ENCODE measurements around the gene ABCA7. TPM values are rescaled to one million over a fixed set of nuclear protein-coding genes. Genes with fewer than 3 reads are reported as not detected.

Gene ABCA7
- total RNA-seq, 1 donor from 2014 or later: 4.8 TPM

- DNase-seq: no peak
Measured at GRCh38 chr19:1002600-1002999, 37.3 kb upstream of the ABCA7 start.

DNA sequence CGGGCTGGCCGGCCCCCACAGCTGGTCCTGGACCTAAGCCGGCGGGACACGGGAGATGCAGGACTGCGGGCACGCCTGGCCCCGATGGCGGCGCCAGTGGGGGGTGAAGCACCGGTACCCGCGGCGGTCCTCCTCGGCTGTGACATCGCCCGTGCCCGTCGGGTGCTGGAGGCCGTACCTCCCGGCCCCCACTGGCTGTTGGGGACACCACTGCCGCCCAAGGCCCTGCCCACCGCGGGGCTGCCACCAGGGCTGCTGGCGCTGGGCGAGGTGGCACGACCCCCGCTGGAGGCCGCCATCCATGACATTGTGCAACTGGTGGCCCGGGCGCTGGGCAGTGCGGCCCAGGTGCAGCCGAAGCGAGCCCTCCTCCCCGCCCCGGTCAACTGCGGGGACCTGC lies 36.6 kb upstream of the ABCA7 start:
- DNase-seq: no peak

DNA sequence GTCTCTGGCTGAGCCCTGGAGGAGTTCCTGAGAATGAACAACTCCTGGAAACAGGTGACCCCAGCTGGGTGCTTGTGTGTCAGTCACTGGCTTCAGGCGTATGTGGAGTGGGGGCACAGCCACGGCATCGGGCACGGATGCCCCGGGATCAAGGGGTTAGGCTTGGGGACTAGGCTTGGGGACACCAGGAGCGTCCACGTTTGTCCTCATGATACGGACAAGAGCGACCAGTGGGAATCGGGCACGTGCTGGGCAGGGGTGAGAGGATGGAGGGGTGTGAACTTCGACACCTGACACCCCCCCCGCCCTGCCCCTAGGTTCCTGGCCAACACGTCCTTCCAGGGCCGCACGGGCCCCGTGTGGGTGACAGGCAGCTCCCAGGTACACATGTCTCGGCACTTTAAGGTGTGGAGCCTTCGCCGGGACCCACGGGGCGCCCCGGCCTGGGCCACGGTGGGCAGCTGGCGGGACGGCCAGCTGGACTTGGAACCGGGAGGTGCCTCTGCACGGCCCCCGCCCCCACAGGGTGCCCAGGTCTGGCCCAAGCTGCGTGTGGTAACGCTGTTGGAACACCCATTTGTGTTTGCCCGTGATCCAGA lies 35.6 kb upstream of the ABCA7 start:
- DNase-seq: no peak

GRCh38 chr19:1004803-1005664 lies 34.9 kb upstream of the ABCA7 start:
- no peak for DNase-seq

DNA sequence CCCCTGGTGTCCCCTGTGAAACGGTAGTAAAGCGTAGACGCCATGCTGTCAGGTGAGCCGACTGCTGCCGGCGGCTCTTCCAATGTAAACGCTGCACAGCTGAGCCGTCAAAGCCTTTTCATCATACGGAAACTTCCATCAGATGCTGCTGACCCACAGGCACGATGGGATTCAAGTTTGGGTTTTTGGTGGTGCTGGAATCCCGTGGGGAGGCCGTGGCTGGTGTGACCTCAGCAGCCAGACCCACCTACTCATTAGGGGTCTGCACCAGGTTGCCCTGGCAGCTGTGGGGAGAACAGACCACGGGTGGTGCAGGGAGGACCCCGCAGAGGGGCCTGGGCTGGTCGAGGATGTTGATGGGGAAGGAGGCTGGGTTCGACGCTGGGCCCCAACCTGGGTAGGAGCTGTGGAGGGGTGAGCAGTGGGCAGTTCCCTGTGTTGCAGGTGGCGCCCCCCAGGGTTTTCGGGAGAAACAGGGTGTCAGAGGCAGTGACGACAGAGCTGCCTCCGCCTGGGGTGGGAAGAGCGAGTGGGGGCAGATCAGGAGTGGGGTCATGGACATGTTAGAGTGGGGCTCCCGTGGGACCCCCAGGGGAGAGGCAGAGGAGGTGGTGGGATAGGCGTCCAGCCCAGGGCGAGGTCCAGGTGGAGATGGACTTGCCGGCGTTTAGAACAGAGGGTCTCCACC lies 33.1 kb upstream of the ABCA7 start:
- DNase-seq: no peak

- no peak for DNase-seq
Measured at GRCh38 chr19:1007399-1008251, 32.3 kb upstream of the ABCA7 start.

- no peak for DNase-seq
Measured at GRCh38 chr19:1008268-1009040, 31.5 kb upstream of the ABCA7 start.

GRCh38 chr19:1009041-1009980 lies 30.6 kb upstream of the ABCA7 start:
- DNase-seq: no peak

- DNase-seq: no peak
Measured at GRCh38 chr19:1009981-1010538, 29.8 kb upstream of the ABCA7 start.

GRCh38 chr19:1010586-1011510 lies 29.1 kb upstream of the ABCA7 start:
- no peak for DNase-seq

DNA sequence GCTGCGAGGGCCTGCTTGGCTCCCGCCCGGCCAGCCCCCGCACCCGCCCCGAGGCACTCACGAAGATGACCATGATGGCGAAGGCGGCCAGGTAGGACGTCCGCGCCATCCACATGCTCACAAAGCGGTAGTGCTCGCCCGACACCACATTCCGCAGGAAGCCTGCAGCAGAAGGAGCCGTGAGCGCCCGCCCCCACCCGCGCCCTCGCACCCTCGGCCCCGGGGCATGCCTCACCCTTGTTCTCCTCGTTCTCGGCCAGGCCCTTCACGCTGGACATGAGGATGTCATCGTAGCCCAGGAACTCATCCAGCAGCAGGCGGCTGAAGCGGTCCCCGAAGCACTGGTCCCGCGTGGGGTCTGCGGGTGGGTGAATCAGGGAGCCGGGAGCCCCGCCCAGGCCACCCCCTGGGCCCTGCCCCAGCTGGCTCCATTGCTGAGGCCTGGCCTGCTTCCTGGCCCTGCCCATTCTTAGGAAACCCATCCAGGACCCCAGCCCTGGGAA lies 28.0 kb upstream of the ABCA7 start:
- DNase-seq: no peak

DNA sequence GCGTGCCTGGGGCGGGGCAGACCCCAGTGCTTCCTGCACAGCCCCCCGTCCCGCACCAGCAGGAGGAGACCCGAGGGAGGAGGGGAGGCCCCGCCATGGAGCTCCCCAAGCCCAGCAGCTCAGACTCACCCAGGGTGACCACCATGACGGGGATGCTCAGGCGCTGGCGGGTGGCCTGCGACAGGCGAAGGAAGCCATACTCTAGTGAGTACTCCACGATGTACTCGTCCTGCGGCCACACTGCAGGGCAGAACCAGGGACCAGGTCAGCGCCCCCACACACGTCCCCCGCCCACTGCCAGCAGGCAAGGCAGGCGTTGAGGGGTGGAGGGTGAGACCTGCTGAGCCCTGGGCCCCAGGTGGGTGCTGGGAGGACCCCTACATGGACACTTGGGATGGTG lies 27.6 kb upstream of the ABCA7 start:
- no peak for DNase-seq

DNA sequence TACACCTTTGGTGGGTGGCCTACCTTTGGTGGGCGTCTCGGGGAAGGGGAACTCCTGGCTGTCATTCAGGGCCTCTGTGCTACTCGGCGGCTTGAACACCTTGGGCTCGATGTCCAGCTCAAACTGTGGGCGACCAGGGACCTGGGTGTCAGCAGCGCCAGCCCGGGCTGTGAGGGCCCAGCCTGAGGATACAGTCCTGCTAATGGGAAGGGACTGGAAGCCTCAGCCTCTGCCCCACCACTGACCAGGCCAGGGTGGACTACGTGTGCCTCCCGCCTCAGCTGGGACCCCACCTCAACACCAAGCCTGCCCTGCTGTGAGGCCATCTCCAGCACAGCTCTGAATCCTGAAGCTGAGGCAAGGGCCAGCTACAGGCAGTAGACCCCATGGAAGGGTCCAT lies 26.7 kb upstream of the ABCA7 start:
- DNase-seq: no peak

DNA sequence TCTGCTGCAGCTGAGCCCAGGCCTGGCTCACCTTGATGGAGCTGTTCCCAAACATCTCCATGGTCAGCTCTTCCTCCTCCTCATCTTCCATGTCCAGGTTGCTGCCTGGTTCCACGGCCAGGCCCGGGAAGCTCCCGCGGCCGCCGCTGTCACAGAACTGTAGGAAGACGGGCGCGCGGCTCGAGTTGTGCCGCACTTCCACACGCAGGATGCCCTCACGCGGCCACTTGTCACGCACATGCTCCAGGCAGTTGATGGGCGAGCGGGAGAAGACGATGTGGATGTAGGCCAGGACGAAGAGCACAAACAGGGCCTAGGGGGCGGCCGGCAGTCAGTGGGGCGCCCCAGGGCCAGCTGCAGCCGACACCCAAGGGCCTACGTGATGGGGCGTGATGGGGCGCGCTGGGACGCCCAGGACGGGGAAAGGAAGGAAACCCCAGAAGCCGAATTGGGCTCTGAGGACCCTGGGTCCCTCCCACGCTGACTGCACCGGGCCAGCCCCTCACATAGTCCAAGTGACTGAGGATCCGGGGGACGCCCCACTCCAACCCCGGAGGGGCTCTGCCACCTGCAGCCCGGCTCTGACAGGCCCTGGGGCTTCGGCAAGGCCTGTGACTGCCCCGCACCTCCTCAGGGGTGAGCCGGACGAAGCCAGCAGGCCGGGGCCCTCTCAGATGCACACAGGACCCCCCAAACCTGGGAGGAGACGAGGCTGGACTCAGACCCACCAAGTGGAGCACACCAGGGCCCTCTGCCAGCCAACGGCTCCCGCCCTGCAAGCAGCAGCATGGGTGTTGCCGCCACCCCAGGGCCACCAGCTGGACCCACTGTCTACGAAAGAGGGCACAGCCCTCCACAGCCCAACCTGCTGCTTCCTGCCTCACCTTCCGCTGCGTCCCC lies 25.5 kb upstream of the ABCA7 start:
- no peak for DNase-seq

DNA sequence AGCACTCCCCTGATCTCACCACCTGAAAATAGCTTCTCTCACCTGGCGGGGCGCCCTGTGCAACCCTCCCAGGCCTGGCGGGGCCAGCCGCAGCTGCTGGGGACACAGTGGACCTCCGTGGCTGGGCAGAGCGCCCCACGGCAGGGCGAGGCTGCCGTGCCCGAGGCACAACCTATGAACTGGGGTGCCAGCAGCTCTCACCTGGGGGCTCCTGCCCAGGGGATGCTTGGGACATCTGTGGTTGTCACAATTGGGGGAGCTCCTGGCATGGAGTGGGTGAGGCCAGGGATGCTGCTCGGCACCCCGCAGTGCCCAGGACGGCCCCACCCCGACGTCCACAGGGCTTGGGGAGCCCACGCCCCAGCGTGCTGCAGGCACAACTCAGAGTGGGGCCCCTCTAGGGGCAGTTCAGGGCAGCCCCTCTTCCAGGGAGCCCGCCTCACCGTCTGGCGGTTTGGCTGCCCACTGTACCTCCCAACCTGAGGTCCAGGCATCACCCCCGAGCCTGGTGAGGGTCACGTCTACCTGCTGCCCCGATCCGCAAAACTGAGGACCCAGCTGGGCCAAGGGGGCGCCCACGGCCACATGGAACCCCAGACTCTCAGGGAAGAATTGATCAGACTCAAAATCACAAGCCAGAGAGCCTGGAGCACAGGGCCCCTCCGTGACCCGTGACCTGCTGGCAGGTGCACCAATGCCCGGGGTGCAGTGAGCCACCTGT lies 24.7 kb upstream of the ABCA7 start:
- DNase-seq: no peak

DNA sequence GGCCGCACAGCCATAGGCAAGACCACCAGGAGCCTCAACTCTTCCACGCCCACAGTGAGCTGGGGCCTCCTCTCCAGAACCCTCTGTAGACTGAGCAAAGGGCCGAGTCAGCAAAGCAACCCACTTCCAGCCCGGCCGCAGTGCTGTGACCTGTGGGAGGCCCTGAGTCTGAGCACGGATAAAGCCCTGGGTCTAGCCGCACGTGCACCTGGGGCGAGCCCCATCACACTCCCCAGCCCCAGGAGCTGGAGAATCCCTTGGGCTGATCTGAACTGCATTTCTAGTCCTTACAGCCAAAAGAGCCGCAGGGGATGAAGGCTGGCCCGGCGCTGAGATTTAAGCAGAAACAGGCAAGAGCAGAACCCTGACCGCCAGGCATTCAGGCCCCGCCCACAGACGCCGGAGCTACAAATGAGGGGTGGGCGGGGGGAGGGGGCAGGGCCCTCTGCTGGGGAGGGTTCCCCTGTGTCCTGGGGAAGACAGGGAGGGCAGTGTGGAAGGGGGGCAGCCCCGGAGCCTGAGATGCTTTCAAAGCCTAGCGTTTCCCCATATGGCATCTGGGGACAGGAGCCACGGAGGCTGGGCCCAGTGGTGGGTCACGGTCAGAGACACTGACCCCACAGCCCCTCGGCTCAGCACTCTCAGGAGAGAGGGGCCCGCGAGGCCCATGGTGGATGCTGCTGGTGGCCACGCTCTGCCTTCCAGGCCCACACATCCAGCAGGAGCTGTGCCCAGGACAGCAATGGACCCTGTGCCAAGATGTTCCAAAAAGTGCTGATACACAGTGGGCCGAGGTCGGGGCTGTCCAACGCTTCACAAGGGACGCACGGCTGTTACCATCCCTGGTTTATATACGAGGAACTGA lies 23.9 kb upstream of the ABCA7 start:
- no peak for DNase-seq
